NOMO-1 treated with DMSO at 0.1 percent for 48 hours (cell line): ENCODE measurements around the gene ADAMTS12.
"Not testable (repeated sequence)": the region's sequence is repeated elsewhere in the genome, so short reads cannot be mapped to it uniquely, and the experiment has no call there.

Source experiments
- DNase-seq: peaks from one replicate; lab custom pipeline; 2025; ENCODE audit not compliant: unreplicated experiment; lab: John Stamatoyannopoulos, UW

Gene ADAMTS12

DNA sequence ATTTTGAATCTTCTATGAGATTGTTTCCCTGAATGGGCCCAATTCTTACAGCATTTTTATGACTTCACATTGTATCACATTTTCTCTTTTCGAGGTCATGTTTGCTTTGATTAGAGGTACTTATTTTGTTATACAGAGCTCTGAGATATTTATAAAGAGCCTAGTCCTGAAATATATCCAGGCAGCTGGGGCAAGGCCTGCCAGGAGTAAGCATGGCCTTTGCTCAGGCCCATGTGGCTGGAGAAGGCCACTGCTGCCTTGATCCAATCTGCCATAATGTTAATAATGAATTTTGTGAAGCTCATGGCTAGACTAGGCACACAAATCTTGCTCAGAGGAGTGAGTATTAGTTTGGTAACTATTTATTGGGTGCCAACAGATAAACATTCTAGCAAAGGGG lies 355.0 kb downstream of the ADAMTS12 start:
- no peak for DNase-seq

DNA sequence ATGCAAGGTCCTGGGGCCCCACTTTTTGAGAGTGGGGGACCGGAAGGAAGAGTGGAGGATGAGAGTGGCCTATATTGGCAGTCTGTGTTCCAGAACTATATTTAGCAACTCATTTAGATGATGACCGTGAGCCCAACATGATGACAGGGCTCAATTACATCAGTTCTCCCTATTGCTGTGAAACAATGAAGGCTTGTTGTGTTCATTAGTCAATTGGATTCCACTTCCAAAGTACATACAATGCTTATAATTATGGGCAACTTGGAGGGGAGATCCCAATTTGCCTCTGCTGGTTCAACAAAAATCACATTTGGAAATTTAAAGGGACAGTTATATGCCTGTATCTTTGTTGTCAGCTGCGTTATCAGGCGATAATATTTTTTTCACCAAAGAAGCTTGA lies 360.0 kb downstream of the ADAMTS12 start:
- DNase-seq: no peak

DNA sequence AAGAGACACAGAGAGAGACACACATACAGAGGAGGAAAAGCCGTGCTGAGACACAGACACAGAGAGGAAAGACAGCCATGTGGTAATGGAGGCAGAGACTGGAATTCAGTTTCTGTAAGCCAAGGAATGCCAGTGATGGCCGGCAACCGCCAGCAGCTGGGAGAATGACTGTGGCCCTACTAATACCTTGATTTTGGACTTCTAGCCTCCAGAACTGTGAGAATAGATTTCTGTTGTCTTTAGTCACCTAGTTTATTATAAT lies 360.8 kb downstream of the ADAMTS12 start:
- no peak for DNase-seq

DNA sequence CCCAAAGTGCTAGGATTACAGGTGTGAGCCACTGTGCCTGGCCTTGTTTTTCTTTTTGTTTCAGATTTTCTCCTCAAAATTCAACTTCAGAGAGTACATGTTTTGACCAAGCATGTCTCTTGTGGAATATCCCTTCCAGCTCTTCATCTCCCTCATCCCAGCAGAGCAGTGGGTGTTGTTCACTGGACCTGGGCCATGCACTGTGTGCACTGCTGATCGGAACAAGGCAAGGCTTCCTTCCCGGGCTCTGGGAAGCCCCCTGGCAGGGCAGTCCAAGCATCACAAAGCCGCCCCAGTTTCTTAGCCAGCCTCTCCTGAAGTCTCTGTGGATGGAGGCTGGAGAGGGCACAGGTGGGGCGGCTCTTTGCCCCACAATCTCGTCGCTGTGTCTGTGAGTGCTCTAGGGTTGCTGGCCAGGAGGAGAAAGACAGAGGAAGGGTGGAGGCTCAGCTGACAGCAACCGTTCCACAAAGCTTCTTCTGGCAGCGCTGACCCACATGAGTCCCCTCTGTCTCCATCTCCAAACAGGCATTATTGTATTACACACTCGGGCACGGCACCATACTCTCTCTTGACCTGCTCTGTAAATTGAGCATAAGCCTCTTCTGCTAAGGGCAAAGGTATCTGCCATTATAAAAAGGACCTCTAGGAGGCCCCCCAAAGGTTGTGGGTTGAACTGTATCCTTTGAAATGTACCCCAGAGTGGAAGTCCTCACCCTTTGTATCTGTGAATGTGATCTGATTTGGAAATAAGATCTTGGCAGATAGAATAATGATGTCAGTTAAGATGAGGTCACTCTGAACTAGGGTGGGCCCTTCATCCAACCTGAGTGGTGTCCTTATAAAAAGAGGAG lies 361.4 kb downstream of the ADAMTS12 start:
- DNase-seq: no peak

DNA sequence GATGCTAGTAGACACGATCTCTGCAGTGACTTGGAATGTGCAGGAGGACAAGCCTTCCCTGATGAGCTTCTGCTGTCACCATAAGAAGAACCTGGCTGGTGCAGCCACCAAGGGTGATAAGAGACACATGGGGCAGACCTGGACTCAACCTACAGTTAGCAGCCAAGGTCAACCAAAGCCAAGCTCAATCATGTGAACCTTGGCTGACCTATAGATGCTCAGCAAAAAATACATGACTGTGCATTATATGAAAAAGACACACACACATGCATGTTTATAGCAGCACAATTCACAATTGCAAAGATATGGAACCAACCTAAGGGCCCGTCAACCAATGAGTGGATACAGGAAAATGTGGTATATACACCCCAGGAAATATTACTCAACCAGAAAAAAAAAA lies 364.1 kb downstream of the ADAMTS12 start:
- no peak for DNase-seq

DNA sequence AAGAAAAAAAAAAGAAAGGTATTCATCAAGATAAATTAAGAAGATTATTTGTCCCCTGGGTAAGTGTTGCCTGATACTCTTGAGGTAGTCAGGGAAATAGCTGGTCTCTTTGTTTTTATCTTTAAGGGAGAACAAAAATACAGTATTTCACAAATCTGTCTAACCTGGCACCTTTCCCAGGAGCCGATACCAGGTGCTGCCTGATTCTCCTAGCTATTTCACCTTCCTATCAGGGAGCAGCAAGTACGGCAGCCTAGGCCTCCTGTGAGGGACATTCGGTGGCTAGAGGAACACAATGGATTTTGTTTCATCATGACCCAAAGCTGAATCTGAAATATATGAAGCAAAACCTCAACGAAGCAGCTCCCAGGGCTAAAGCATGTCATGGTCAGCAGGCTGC lies 365.0 kb downstream of the ADAMTS12 start:
- DNase-seq: no peak

DNA sequence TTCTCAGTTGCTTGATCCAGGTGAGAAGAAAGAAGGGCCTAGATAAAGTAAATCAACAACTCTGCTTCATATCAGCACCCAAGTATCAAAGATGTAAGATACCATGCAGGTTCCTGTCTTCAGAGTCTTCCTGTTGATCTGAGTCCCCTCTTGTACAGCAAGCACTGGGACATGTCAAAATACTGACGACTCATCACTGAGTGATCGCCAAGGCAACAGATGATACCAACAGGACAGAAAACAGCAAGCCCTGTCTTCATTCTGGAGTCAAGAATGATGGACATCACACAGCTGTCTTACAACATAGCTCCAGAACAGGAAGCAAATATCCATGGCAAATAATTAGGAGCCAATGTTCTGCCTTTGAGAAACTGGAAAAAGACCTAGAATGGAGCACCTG lies 367.3 kb downstream of the ADAMTS12 start:
- DNase-seq: no peak

DNA sequence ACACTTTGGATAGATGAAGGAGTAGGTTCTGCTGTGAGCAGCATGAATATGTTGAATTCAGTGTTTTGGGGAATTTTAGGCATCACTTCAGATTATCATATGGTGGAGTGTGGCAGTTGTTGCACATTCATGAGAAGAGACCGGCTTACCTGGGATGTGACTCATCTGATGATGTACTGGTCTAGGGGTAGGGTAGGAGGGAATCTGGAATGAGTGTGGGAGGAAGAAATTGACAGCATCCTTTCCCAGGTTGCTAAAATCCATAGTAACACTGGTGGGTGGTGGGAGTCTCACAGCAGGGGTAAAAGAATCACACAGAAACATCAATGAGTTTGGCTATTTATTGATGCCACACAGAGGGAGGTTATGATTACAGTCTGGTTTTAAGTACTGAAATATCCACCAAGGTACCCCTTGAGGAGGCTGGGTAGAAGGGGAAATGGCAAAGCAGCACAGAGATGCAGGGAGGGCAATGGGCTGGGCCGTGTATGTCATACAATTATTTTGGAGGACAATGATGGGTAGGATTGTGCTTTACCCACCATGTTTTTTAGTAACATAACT lies 368.5 kb downstream of the ADAMTS12 start:
- no peak for DNase-seq

DNA sequence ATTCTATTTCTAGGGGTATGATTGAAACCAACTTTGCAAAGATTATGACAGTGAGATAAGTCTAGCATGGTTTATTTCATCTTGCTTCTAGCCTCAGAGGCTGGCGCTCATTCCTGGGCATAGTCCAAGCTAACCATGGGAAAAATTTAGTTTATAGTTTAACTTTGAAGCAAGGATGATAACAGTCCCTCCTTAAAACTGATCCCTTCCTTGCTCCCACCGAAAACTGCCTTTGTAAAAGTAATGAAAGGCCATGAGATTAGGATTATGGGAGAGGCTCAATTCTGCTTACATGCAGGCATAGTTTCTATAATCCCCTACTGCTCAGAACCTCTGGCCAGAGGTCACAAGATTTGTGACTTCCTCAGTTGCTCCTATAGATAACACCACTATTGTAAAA lies 375.4 kb downstream of the ADAMTS12 start:
- no peak for DNase-seq

DNA sequence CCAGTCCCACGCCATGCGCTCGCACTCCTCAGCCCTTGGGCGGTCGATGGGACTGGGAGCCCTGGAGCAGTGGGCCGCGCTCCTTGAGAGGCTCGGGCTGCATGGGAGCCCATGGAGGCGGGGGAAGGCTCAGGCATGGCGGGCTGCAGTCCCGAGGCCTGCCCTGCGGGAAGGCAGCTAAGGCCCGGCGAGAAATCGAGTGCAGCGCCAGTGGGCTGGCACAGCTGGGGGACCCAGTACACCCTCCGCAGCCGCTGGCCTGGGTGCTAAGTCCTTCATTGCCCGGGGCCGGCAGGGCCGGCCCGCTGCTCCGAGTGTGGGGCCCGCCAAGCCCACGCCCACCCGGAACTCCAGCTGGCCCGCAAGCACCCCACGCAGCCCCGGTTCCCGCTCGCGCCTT lies 376.4 kb downstream of the ADAMTS12 start:
- not testable (repeated sequence) for DNase-seq

DNA sequence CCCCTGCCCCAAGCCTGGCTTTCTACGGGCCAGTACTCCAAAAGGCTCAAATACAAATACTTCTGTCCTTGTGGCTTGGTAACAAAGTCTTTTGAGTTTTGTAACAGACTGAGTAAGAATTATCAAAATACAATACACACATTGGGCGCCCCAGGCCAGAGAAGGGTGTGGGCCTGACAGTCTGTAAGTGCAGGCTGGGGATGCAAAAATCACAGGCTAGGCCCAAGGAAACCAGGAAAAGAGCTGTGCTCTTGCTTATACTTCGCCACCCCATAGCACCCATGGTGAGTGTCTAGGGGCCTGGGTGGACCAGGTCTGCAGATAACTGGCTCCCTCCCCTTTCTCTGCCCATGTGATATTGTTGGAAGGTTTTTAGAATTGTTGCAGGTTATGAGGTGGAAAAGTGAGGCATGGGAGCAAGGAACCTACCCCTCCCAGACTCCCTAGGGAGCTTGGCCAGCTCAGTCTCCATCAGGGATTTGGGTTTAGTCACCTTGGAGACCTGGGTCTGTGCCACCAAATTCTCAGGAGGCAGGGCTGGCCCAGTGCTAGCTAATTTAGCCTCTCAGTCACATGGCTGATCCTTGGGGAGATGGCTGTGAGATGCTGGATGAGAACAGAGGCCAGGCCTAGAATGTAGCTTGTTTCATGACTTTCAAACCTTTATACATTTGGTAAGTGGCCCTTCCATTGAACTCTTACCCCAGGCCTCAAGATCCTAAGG lies 378.2 kb downstream of the ADAMTS12 start:
- no peak for DNase-seq

DNA sequence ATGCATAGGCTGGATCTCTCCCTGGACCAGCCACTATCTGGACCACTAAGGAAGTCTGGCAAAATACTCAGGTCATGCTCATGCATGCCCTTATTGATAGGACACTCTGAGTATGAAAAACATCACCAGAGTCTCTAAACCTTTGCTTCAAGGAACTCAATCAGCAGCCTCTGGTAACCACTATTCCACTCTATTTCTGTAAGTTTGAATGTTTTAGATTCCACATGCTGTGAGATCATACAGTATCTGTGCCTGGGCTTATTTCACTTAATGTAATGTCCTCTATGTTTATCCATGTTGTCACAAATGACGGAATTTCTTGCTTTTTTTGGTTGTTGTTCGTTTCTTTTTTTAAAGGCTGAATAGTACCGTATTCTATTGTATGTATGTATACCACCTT lies 382.8 kb downstream of the ADAMTS12 start:
- no peak for DNase-seq

DNA sequence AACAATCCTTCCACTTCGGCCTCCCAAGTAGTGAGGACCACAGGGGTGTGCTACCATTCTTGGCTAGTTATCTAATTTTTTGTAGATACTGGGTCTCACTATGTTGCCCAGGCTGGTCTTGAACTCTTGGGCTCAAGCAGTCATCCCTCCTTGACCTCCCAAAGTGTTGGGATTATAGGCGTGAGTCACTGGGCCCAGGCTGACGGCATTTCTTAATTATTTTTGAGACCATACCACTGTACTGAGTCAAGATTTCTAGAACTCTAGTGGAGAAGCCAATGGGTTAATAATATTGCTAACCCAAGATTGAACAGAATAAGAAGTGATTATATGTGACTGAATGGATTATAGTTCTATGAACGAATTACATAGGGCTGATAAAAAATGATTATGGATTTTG lies 384.4 kb downstream of the ADAMTS12 start:
- no peak for DNase-seq

DNA sequence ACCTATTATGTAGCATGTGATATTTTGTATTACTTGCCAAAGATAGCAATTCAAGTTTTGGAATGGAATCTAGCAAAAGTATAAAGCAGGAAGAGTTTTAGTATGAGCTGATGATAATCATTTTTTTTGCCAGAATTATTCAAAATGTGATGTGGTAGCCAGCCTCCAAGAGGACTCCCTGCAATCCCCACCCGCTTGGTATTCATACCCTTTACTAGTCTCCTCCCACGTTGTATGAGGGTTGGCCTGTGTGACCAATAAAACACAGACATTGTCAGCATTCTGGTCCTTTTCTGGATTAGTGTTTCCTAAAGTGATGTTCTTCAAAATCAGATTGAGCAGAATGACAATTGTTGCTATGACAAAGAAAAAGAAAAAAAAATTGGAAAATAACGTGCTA lies 387.2 kb downstream of the ADAMTS12 start:
- DNase-seq: no peak

DNA sequence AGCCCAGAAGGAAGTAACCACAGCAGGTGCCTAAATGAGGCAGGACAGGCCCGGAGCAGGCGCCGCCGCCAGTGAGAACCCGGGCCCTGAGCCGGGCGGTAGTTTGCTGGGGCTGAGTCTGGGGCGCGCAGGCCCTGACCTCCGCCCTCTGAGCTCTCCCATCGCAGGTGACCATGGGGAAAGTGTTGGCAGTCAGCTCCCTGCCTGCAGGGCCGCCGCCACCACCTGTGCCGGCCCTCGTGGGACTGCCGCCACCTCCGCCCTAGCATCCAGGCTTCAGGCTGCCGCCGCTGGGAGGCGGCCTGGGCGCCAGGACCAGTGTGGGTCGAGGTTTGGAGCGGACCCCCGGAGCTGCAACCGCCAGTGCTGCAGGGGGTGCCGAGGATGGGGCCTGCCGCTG lies 389.9 kb downstream of the ADAMTS12 start:
- no peak for DNase-seq

DNA sequence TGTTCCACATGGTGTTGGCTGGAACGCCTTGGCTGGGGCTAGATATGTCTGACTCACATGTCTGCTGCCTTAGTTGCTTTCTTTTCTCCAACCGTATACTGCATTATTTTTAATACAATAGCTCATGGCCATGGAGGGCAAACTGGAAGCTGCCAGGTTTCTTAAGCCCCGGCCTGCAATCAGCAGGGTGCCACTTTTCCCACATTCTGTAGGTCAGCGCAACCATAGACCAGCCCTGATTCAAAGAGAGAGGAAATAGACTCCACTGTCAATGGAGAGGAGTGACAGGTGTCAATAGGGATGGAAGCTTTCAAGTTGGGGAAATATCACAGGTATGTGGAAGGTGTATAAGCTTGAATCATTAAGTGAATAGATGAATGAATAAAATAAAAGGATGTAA lies 390.5 kb downstream of the ADAMTS12 start:
- no peak for DNase-seq

DNA sequence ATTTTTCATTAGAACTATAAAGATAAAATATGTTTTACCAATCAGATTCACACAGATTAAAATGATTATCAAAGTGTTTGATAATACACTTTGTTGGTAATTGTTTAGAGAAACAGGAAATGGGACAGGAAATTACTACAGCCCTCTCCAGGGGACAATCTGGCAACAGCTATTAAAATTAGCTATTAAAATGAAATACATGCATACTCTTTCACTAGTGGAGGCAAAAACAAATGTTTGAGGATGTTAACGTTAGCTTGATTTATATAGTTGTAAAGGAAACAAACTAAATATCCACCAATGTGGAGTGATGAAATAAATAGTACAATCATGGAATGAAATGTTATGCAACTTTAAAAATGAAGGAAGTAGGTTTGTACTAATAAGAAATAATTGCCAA lies 397.3 kb downstream of the ADAMTS12 start:
- no peak for DNase-seq

DNA sequence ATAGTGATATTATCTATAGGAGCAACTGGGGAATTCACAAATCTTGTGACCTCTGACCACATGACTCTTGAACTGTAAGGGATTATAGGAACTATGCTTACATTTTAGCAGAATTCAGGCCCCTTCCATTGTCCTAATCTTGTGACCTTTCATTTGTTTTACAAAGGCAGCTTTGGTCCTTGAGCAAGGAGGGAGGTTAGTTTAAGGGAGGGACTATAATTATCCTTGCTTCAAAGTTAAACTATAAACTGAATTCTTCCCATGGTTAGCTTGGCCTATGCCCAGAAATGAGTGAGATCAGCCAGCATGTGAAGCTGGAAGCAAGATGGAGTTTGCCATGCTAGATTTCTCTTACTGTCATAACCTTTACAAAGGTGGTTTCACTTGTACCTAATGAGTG lies 399.8 kb downstream of the ADAMTS12 start:
- no peak for DNase-seq

DNA sequence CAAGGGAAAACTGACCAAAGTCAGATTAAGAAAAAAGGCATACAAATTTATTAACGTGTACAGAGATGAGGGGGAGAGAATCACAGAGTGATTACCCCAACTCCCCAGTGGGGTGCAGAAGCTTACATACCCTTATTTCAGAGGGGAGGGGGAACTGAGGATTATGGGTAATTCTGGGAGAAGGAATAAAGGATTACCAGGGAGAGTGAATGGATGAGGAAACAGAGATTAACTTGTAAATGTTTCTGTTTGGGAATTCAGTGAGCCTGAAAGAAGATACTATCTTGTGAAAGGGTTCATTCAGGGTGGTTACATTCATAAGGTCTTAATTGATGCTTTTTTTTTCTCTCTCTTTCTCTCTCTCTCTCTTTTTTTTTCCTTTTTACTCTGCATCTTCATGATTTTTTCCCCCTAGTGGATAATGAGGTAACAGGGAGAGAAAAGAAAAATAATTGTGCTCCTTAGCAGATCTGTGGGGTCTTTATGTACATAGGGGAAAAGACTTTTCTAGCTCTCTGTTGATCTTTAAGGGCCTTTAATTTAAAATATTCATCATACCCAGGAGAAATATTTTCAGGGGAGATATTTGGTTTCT lies 401.6 kb downstream of the ADAMTS12 start:
- DNase-seq: no peak

DNA sequence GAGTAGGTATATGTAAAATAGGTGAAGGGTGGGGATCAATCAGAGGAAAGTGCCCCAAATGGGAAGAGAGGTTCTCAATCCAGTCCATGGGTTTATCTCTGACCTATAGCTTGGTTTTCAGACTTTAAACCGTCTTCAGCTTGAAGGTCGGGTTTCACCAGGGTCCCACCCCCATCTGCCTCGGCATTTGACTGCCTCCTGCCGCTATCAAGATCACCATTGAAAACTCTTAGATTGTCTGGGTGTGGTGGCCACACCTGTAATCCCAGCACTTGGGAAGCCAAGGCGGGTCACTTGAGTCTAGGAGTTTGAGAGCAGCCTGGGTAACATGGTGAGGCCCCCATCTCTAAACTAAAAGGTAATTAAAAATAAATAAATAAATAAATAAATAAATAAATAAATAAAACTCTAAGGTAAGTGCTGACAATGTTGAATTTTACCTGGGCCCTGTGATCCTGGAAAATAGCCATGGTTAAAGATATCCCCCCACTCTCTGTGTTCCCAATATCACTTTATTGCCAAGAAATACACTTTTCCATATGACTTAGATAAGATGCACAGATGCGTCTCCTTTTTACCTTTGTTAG lies 402.2 kb downstream of the ADAMTS12 start:
- DNase-seq: no peak

DNA sequence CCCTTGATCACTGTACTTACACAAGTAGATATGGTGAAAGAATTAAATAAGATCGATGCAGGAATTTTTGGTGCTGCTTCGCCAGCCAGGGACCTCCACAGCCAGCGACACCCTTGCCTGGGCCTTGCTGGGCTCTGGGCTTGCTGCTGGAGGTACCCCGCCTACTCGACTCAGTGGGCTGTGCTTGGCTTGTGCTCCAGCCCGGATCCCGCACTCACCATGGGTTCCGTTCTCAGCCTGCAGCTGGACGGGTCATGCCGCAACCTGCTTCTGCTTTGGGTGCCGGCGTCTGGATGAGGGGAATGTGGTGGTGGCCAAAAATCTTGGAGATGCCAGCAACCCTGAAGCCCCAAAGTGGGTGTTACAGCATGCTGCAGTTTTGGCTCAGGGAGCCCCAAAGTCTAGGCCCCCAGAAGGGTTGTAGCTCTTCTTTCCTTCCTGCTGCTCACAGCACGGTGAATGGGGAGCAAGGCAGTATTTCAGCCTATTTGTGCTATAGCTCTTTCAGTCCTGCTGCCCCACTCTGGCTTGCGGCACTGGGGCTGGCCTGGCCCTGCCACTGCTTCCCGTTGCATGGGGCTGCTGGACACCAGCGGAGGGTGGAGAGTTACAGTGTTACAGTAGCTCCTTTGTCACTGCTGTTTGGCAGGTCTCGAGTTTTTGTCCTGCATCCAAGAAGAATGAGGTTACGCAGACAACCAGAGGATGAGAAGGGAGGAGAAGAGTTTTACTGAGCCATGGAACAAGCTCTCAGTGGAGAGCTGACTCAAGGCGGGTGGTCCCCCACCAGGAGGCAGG lies 403.0 kb downstream of the ADAMTS12 start:
- DNase-seq: no peak
